Liver (tissue), 9 donors: ENCODE measurements around the gene MEIS1. TPM values are rescaled to one million over a fixed set of nuclear protein-coding genes. Genes with fewer than 3 reads are reported as not detected.
A peak's percentile ranks its signal among the peaks of the same experiment; 100 is the strongest.

Source experiments
- DNase-seq: peaks from one replicate; pipeline ENCODE4 v3.0.0-alpha.2; 2017; ENCODE audit warnings: low spot score
- H3K27ac ChIP-seq, 2 donors: one replicate each; pipeline ENCODE4 v1.7.0; 2013; ENCODE audit warnings: inconsistent platforms in 2 of 2, low read length in 2 of 2, control low read depth in 1 of 2, low read depth in 1 of 2, mild to moderate bottlenecking in 1 of 2
- H3K27me3 ChIP-seq, 4 donors: one replicate each; pipeline versions ENCODE4 v1.6.1 to v1.7.0; 2013; ENCODE audit warnings: low read length in 3 of 4, inconsistent platforms in 1 of 4, mild to moderate bottlenecking in 1 of 4, moderate library complexity in 1 of 4; ENCODE audit not compliant: control insufficient read depth in 4 of 4, insufficient read depth in 4 of 4
- H3K36me3 ChIP-seq, 4 donors: one replicate each; pipeline versions ENCODE4 v1.6.1 to v1.7.0; 2013; ENCODE audit warnings: low read length in 3 of 4, mild to moderate bottlenecking in 3 of 4, low read depth in 1 of 4, moderate library complexity in 1 of 4; ENCODE audit not compliant: control insufficient read depth in 4 of 4, insufficient read depth in 3 of 4
- H3K4me1 ChIP-seq, 4 donors: one replicate each; pipeline versions ENCODE4 v1.6.1 to v1.7.0; 2013; ENCODE audit warnings: low read length in 3 of 4, mild to moderate bottlenecking in 3 of 4, moderate library complexity in 1 of 4; ENCODE audit not compliant: control insufficient read depth in 4 of 4, insufficient read depth in 4 of 4
- H3K4me3 ChIP-seq, 3 donors: one replicate each; pipeline versions ENCODE4 v1.6.1 to v1.7.0; 2013; ENCODE audit warnings: low read length in 3 of 3, control low read depth in 1 of 3, low read depth in 1 of 3, mild to moderate bottlenecking in 1 of 3
- H3K9ac ChIP-seq, 2 donors: one replicate each; pipeline ENCODE4 v1.7.0; 2013; ENCODE audit warnings: low read length in 2 of 2, mild to moderate bottlenecking in 2 of 2, moderate library complexity in 2 of 2, control low read depth in 1 of 2, low read depth in 1 of 2
- H3K9me3 ChIP-seq, 4 donors: one replicate each; pipeline versions ENCODE4 v1.6.1 to v1.7.0; 2013; ENCODE audit warnings: low read length in 3 of 4; ENCODE audit not compliant: control insufficient read depth in 4 of 4
- EGR1 ChIP-seq, 2 donors: IDR thresholded peaks; 2 replicates each; pipeline ENCODE4 v1.6.1; 2016 to 2018; ENCODE audit warnings: antibody characterized with exemption in 2 of 2, low read depth in 2 of 2
- FOXA1 ChIP-seq: IDR thresholded peaks from 2 replicates; pipeline ENCODE4 v1.6.1; 2016; ENCODE audit warnings: antibody characterized with exemption
- FOXA2 ChIP-seq: IDR thresholded peaks from 2 replicates; pipeline ENCODE4 v1.6.1; 2016; ENCODE audit warnings: antibody characterized with exemption
- GABPA ChIP-seq, 2 donors: IDR thresholded peaks in 1 of 2; conservative IDR thresholded peaks in 1 of 2; 2 replicates each; pipeline ENCODE4 v1.6.1; 2016; ENCODE audit warnings: antibody characterized with exemption in 2 of 2, mild to moderate bottlenecking in 1 of 2, moderate library complexity in 1 of 2
- HNF4A ChIP-seq, 2 donors: conservative IDR thresholded peaks; 2 replicates each; pipeline ENCODE4 v1.6.1; 2016; ENCODE audit warnings: antibody characterized with exemption in 2 of 2, mild to moderate bottlenecking in 2 of 2
- HNF4G ChIP-seq: IDR thresholded peaks from 2 replicates; pipeline ENCODE4 v1.6.1; 2016; ENCODE audit warnings: antibody characterized with exemption
- JUND ChIP-seq, 2 donors: IDR thresholded peaks; 2 replicates each; pipeline ENCODE4 v1.6.1; 2016; ENCODE audit warnings: antibody characterized with exemption in 2 of 2
- NR2F2 ChIP-seq: IDR thresholded peaks from 2 replicates; pipeline ENCODE4 v1.6.1; 2016; ENCODE audit warnings: antibody characterized with exemption
- RAD21 ChIP-seq, 2 donors: IDR thresholded peaks; 2 replicates each; pipeline ENCODE4 v1.6.1; 2016; ENCODE audit warnings: antibody characterized with exemption in 2 of 2, mild to moderate bottlenecking in 2 of 2
- RXRA ChIP-seq, 2 donors: IDR thresholded peaks; 2 replicates each; pipeline ENCODE4 v1.6.1; 2017 to 2018; ENCODE audit warnings: antibody characterized with exemption in 2 of 2, mild to moderate bottlenecking in 1 of 2
- SP1 ChIP-seq: IDR thresholded peaks from 2 replicates; pipeline ENCODE4 v1.6.1; 2018; ENCODE audit warnings: antibody characterized with exemption, mild to moderate bottlenecking
- TAF1 ChIP-seq: conservative IDR thresholded peaks from 2 replicates; pipeline ENCODE4 v1.6.1; 2016; ENCODE audit warnings: antibody characterized with exemption, mild to moderate bottlenecking
- YY1 ChIP-seq: IDR thresholded peaks from 2 replicates; pipeline ENCODE4 v1.6.1; 2016; ENCODE audit warnings: antibody characterized with exemption, mild to moderate bottlenecking
- WGBS: extraction: QIAGEN DNeasy Blood & Tissue Kit; methylation state at CpG from one replicate; pipeline ENCODE4 v1.1.7; 2013; 5-methylcytosine and 5-hydroxymethylcytosine counted together
- polyA plus RNA-seq, 2 donors: library from polyadenylated mRNA; stranded (reverse) in 1 of 2; unstranded in 1 of 2; fragments of 200-250 nt in 1 of 2; fragments of >200 nt in 1 of 2; fragmentation: Nextera tagmentation in 1 of 2; extraction: Ambion mirVana in 1 of 2; gene quantifications; one replicate each; pipeline versions ENCODE4 v1.2.1 to v1.2.3, GENCODE V29; 2013 to 2015
- total RNA-seq, 2 donors: library from RNA; depleted of rRNA; stranded (reverse); fragments of >200 nt; gene quantifications; one replicate each; pipeline ENCODE4 v1.2.3, GENCODE V29; 2014
- TF ChIP-seq, protein P1 (sequence below): IDR thresholded peaks from 2 replicates; pipeline ENCODE4 v1.6.1; 2016; ENCODE audit warnings: antibody characterized with exemption
- TF ChIP-seq, protein P2 (sequence below): IDR thresholded peaks from 2 replicates; pipeline ENCODE4 v1.6.1; 2016; ENCODE audit warnings: antibody characterized with exemption, mild to moderate bottlenecking
- TF ChIP-seq, protein P3 (sequence below): fragments of 150-350 bp; IDR thresholded peaks from 2 replicates; pipeline ENCODE4 v1.5.1; 2017; ENCODE audit warnings: improper control_type of control experiment, low read depth, low read length; ENCODE audit not compliant: missing input control
- TF ChIP-seq, protein P4 (sequence below): IDR thresholded peaks from 2 replicates; pipeline ENCODE4 v1.6.1; 2016; ENCODE audit warnings: antibody characterized with exemption
- TF ChIP-seq, protein P5 (sequence below): IDR thresholded peaks from 2 replicates; pipeline ENCODE4 v1.6.1; 2016; ENCODE audit warnings: antibody characterized with exemption
- donor health status: healthy.
- donor health status: healthy.
- donor health status: healthy.
- donor health status: healthy.
- donor health status: healthy.

The MEIS1 gene
- total and polyA plus RNA-seq, 4 donors = 1.6 to 8.6 (median 5.5) TPM

DNA sequence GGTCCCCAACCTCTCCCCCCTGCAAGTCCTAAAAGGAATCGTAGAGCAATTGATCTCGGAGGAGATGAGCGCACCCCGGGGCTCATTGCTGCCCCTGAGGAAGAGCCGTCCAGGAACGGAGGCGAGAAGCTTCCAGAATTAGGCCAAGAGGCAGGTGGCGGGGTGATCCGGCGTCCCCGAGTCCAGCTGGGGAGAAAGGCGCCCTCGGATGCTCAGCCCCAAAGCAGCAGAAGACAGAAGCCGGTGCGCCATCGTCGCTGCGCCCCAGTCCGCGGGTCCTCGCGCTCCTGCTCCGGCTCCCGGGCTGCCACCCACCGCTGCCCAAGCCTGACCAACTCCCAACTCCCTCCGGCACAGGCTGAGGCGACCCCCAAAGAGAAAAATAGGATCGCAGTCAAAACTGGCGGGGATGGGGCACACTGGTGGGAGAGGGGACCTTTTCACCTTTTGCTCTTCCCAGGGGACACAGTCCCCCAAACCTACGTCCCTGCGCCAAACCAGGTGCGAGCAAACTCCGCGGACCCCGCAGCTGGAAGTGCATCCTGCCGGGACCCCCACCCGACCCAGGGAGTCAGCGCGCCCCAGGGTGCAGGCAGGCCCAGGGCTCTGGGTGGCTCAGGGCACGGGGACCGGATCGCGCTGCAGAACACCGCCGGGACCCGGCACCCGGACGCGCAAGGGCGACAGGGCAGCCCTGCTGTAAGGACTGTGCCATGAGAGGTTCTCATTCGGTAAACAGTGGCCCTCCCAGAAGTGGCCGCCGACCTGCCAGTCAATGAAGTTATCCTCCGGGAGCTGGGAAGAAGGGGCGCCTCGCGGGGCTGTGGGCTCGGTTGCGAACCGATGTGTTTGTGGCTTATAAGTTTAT, 8.4 kb upstream of the MEIS1 start:
- Histone ChIP-seq H3K9ac (no peak overlapping the region), H3K27me3 (peaks cover 0 to 21% (median 12%) of the 10 kb centered on the region in 4 donors), H3K9me3 (no peaks in the 10 kb centered on the region), H3K4me3 (peak overlapping the region in 1 of 3 donors; percentile 14), H3K4me1 (peaks cover 7 to 17% (median 7%) of the 10 kb centered on the region in 4 donors), H3K36me3 (no peaks in the 10 kb centered on the region), H3K27ac (no peak overlapping the region)
- DNase-seq = no peak
- TF ChIP-seq JUND (IDR thresholded peaks at IDR 0.05) (no peak), NR2F2 (no peak), RAD21 (IDR thresholded peaks at IDR 0.05) (no peak), FOXA1 (no peak), HNF4A (conservative IDR thresholded peaks at IDR 0.05) (no peak), HNF4G (no peak), YY1 (no peak), GABPA (IDR thresholded peaks at IDR 0.05 in 1 of 2, conservative IDR thresholded peaks at IDR 0.05 in 1 of 2) (no peak), TAF1 (no peak), FOXA2 (no peak), EGR1 (IDR thresholded peaks at IDR 0.05; ENCODE audit: low read depth in 2 of 2) (no peak), SP1 (no peak), RXRA (IDR thresholded peaks at IDR 0.05) (no peak)
- TF ChIP-seq, protein P1, sequence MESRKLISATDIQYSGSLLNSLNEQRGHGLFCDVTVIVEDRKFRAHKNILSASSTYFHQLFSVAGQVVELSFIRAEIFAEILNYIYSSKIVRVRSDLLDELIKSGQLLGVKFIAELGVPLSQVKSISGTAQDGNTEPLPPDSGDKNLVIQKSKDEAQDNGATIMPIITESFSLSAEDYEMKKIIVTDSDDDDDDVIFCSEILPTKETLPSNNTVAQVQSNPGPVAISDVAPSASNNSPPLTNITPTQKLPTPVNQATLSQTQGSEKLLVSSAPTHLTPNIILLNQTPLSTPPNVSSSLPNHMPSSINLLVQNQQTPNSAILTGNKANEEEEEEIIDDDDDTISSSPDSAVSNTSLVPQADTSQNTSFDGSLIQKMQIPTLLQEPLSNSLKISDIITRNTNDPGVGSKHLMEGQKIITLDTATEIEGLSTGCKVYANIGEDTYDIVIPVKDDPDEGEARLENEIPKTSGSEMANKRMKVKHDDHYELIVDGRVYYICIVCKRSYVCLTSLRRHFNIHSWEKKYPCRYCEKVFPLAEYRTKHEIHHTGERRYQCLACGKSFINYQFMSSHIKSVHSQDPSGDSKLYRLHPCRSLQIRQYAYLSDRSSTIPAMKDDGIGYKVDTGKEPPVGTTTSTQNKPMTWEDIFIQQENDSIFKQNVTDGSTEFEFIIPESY = no peak
- TF ChIP-seq, protein P2, sequence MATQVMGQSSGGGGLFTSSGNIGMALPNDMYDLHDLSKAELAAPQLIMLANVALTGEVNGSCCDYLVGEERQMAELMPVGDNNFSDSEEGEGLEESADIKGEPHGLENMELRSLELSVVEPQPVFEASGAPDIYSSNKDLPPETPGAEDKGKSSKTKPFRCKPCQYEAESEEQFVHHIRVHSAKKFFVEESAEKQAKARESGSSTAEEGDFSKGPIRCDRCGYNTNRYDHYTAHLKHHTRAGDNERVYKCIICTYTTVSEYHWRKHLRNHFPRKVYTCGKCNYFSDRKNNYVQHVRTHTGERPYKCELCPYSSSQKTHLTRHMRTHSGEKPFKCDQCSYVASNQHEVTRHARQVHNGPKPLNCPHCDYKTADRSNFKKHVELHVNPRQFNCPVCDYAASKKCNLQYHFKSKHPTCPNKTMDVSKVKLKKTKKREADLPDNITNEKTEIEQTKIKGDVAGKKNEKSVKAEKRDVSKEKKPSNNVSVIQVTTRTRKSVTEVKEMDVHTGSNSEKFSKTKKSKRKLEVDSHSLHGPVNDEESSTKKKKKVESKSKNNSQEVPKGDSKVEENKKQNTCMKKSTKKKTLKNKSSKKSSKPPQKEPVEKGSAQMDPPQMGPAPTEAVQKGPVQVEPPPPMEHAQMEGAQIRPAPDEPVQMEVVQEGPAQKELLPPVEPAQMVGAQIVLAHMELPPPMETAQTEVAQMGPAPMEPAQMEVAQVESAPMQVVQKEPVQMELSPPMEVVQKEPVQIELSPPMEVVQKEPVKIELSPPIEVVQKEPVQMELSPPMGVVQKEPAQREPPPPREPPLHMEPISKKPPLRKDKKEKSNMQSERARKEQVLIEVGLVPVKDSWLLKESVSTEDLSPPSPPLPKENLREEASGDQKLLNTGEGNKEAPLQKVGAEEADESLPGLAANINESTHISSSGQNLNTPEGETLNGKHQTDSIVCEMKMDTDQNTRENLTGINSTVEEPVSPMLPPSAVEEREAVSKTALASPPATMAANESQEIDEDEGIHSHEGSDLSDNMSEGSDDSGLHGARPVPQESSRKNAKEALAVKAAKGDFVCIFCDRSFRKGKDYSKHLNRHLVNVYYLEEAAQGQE = no peak
- TF ChIP-seq, protein P3, sequence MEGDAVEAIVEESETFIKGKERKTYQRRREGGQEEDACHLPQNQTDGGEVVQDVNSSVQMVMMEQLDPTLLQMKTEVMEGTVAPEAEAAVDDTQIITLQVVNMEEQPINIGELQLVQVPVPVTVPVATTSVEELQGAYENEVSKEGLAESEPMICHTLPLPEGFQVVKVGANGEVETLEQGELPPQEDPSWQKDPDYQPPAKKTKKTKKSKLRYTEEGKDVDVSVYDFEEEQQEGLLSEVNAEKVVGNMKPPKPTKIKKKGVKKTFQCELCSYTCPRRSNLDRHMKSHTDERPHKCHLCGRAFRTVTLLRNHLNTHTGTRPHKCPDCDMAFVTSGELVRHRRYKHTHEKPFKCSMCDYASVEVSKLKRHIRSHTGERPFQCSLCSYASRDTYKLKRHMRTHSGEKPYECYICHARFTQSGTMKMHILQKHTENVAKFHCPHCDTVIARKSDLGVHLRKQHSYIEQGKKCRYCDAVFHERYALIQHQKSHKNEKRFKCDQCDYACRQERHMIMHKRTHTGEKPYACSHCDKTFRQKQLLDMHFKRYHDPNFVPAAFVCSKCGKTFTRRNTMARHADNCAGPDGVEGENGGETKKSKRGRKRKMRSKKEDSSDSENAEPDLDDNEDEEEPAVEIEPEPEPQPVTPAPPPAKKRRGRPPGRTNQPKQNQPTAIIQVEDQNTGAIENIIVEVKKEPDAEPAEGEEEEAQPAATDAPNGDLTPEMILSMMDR = no peak
- TF ChIP-seq, protein P4, sequence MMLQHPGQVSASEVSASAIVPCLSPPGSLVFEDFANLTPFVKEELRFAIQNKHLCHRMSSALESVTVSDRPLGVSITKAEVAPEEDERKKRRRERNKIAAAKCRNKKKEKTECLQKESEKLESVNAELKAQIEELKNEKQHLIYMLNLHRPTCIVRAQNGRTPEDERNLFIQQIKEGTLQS = no peak
- TF ChIP-seq, protein P5, sequence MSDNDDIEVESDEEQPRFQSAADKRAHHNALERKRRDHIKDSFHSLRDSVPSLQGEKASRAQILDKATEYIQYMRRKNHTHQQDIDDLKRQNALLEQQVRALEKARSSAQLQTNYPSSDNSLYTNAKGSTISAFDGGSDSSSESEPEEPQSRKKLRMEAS = no peak
- 6% methylated on average over 60 of the region's 60 CpGs for WGBS
